Activated CD8-positive, alpha-beta memory T cell treated with anti-CD3 and anti-CD28 coated beads, Interleukin-2, amount 50 U/mL, for 48 hours (primary cell): Measurements from ENCODE around the gene OR5AU1.

Experiments used
- DNase-seq: peaks from one replicate; pipeline ENCODE4 v3.0.0-alpha.2; 2020

The OR5AU1 gene

DNA sequence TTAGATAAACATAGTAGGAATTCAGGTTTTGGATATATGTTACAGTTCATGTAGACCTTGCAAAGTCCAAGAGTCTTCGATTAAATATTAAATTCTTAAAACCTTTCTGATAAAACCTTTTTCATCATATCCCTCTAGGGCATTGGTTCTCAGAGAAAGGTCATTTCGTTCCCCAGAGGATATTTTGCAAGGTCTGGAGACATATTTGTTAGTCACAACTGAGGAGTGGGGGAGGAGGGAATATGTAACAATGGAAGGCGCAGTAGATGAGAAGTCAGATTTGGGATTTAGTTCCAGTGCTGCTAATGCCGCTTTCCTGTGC lies 49.7 kb downstream of the OR5AU1 start:
- DNase-seq, result no peak

DNA sequence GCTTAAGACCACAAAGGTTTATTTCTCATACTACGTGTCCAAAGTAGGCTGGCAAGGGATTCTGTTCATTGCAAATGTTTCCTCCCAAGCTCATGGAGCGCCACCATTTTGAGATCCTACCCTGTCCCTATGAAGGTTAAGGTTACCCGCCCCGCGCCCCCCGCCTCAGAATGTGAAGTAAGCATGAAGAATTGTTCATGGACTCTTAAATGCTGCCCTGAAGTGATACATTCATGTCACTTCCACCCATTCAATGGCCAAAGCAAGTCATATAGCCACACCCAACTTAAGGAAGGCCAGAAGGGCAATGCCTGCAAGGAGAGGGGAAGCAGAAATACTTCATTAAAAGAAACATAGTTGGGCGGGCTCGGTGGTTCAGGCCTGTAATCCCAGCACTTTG lies 50.8 kb downstream of the OR5AU1 start:
- no peak for DNase-seq
